ENCODE results near the gene ANKLE1. TPM values are rescaled to one million over a fixed set of nuclear protein-coding genes. Genes with fewer than 3 reads are reported as not detected.

ANKLE1 gene
- total and polyA plus RNA-seq, 10 donors: 1.9 to 5.0 (median 2.9) TPM

- Histone ChIP-seq H3K27me3 (replicated peaks in 1 of 7) (peaks cover 0 to 26% (median 14%) of the 10 kb centered on the region in 7 donors), H3K36me3 (peaks cover 0 to 37% (median 5%) of the 10 kb centered on the region in 6 donors), H3K4me1 (peaks cover 11 to 24% (median 19%) of the 10 kb centered on the region in 6 donors), H3K27ac (no peak overlapping the region), H3K4me3 (no peak overlapping the region), H3K9me3 (no peaks in the 10 kb centered on the region)
- TF ChIP-seq CTCF (IDR thresholded peaks at IDR 0.05 in 8 of 11, conservative IDR thresholded peaks at IDR 0.05 in 3 of 11) (no peak), POLR2AphosphoS5 (IDR thresholded peaks at IDR 0.05) (no peak), POLR2A (IDR thresholded peaks at IDR 0.05) (no peak)
- intact Hi-C loops (cut with DNase I; ENCODE audit: low total_unique reads): loop anchor here (2.0 kb wide), 1 partner anchor 217 kb away; no protein-coding TSS in a partner anchor
- WGBS, 5 donors: 80 to 97% (median 91%) methylated on average over 1 to 7 of the region's 7 CpGs
- no peak for DNase-seq
Measured at GRCh38 chr19:17283504-17283996, 1.8 kb downstream of the ANKLE1 start.

GRCh38 chr19:17285415-17286135 is 3.9 kb downstream of the ANKLE1 start:
- peaks cover 0 to 32% (median 14%) of the 10 kb centered on the region in 7 donors for H3K27me3 ChIP-seq (replicated peaks in 1 of 7)
- H3K4me3 ChIP-seq: no peak overlapping the region
- H3K36me3 ChIP-seq: peaks cover 0 to 25% (median 3%) of the 10 kb centered on the region in 6 donors
- no peak for DNase-seq
- H3K9me3 ChIP-seq: no peaks in the 10 kb centered on the region
- TF ChIP-seq CTCF (IDR thresholded peaks at IDR 0.05 in 8 of 11, conservative IDR thresholded peaks at IDR 0.05 in 3 of 11): no peak
- TF ChIP-seq POLR2AphosphoS5 (IDR thresholded peaks at IDR 0.05): no peak
- no peak for TF ChIP-seq POLR2A (IDR thresholded peaks at IDR 0.05)
- peaks cover 11 to 36% (median 24%) of the 10 kb centered on the region in 6 donors for H3K4me1 ChIP-seq
- WGBS, 5 donors: 91 to 93% (median 92%) methylated on average over 17 to 18 of the region's 18 CpGs
- H3K27ac ChIP-seq: no peak overlapping the region
- intact Hi-C loops (cut with DNase I; ENCODE audit: low total_unique reads): no loop called here

GRCh38 chr19:17286263-17286662 is 4.6 kb downstream of the ANKLE1 start:
- Histone ChIP-seq H3K27ac (no peak overlapping the region), H3K27me3 (replicated peaks in 1 of 7) (peaks cover 0 to 26% (median 13%) of the 10 kb centered on the region in 7 donors), H3K36me3 (peaks cover 0 to 25% (median 3%) of the 10 kb centered on the region in 6 donors), H3K4me3 (no peak overlapping the region), H3K9me3 (no peaks in the 10 kb centered on the region), H3K4me1 (peaks cover 11 to 31% (median 22%) of the 10 kb centered on the region in 6 donors)
- no peak for DNase-seq
- 94 to 96% (median 95%) methylated on average over 10 to 11 of the region's 11 CpGs for WGBS, 5 donors
- TF ChIP-seq POLR2AphosphoS5 (IDR thresholded peaks at IDR 0.05) (no peak), POLR2A (IDR thresholded peaks at IDR 0.05) (no peak)
- intact Hi-C loops (cut with DNase I; ENCODE audit: low total_unique reads): no loop called here

GRCh38 chr19:17286752-17287151 is 5.1 kb downstream of the ANKLE1 start:
- no peak for TF ChIP-seq CTCF (IDR thresholded peaks at IDR 0.05 in 8 of 11, conservative IDR thresholded peaks at IDR 0.05 in 3 of 11)
- no peak for TF ChIP-seq POLR2A (IDR thresholded peaks at IDR 0.05)
- TF ChIP-seq POLR2AphosphoS5 (IDR thresholded peaks at IDR 0.05): no peak
- no peaks in the 10 kb centered on the region for H3K9me3 ChIP-seq
- DNase-seq: no peak
- H3K27me3 ChIP-seq (replicated peaks in 1 of 7): peaks cover 0 to 21% (median 8%) of the 10 kb centered on the region in 7 donors
- intact Hi-C loops (cut with DNase I; ENCODE audit: low total_unique reads): no loop called here
- peaks cover 8 to 27% (median 17%) of the 10 kb centered on the region in 6 donors for H3K4me1 ChIP-seq
- no peak overlapping the region for H3K4me3 ChIP-seq
- 89 to 98% (median 91%) methylated on average over 9 of the region's 9 CpGs for WGBS, 5 donors
- H3K36me3 ChIP-seq: peaks cover 0 to 25% (median 3%) of the 10 kb centered on the region in 6 donors
- no peak overlapping the region for H3K27ac ChIP-seq

Measured in spleen (tissue), 11 donors.